Activated CD4-positive, alpha-beta memory T cell treated with anti-CD3 and anti-CD28 coated beads, Interleukin-2, amount 10 ng/mL, durations not matched to agents 7 days and 5 days (primary cell): ENCODE measurements around the gene KCTD2. TPM values are rescaled to one million over a fixed set of nuclear protein-coding genes. Genes with fewer than 3 reads are reported as not detected.

Source experiments
- CTCF ChIA-PET: fragments of 350-600 bp; sonication (Branson Sonifier 250); formaldehyde crosslinking; loops from one replicate; lab custom pipeline; 2021; ENCODE audit warnings: antibody characterized with exemption, inconsistent platforms; lab: Charles Lee
- POLR2A ChIA-PET: fragments of 350-600 bp; sonication (Branson Sonifier 250); formaldehyde crosslinking; loops from one replicate; lab custom pipeline; 2021; ENCODE audit warnings: antibody characterized with exemption; lab: Charles Lee
- DNase-seq: peaks from one replicate; pipeline ENCODE4 v3.0.0-alpha.2; 2020
- H3K27ac Mint-ChIP-seq: one replicate; pipeline ENCODE4 v1.8.0; 2021; ENCODE audit warnings: mild to moderate bottlenecking, mixed read lengths
- H3K27me3 Mint-ChIP-seq: one replicate; pipeline ENCODE4 v1.8.0; 2021; ENCODE audit warnings: mixed read lengths
- H3K36me3 Mint-ChIP-seq: one replicate; pipeline ENCODE4 v1.8.0; 2021; ENCODE audit warnings: low read depth, mixed read lengths
- H3K4me1 Mint-ChIP-seq: one replicate; pipeline ENCODE4 v1.8.0; 2021; ENCODE audit warnings: mixed read lengths
- H3K4me3 Mint-ChIP-seq: one replicate; pipeline ENCODE4 v1.8.0; 2021; ENCODE audit warnings: mild to moderate bottlenecking, mixed read lengths
- H3K9me3 Mint-ChIP-seq: one replicate; pipeline ENCODE4 v1.8.0; 2021; ENCODE audit warnings: mixed read lengths
- total RNA-seq, 2 experiments: library from RNA; stranded (reverse); gene quantifications; one replicate each; pipeline ENCODE4 v1.2.3, GENCODE V29; 2021

KCTD2 gene
- total RNA-seq, 2 experiments from 2014 or later: 24.2 to 24.9 TPM

DNA sequence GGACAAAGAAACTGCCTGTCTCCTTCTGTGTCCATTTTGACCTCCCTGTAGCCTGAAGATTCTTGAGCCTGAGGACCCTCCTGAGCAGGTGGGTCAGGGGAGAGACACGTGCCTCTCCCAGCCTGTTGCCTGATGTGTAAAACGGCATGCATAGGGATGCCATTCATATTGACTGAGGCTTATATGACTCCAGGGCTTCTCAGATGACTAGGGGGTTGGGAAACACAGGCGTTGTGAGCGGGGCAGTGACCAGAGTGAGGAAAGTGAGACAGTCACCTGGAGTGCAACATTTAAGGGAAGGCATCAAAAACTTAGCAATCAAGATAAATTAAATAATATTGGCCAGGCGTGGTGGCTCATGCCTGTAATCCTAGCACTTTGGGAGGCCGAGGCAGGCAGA is 35.7 kb downstream of the KCTD2 start:
- ChIA-PET CTCF (interaction anchor here (1.9 kb wide), 1 partner anchor 31 kb away, joined by 6 read pairs; no protein-coding TSS in a partner anchor), POLR2A (no interaction called here)
- Mint-ChIP-seq H3K36me3 (no peaks in the 10 kb centered on the region), H3K9me3 (no peaks in the 10 kb centered on the region), H3K27me3 (no peaks in the 10 kb centered on the region), H3K27ac (no peak overlapping the region), H3K4me3 (no peak overlapping the region), H3K4me1 (peaks cover 44% of the 10 kb centered on the region)
- DNase-seq: no peak

DNA sequence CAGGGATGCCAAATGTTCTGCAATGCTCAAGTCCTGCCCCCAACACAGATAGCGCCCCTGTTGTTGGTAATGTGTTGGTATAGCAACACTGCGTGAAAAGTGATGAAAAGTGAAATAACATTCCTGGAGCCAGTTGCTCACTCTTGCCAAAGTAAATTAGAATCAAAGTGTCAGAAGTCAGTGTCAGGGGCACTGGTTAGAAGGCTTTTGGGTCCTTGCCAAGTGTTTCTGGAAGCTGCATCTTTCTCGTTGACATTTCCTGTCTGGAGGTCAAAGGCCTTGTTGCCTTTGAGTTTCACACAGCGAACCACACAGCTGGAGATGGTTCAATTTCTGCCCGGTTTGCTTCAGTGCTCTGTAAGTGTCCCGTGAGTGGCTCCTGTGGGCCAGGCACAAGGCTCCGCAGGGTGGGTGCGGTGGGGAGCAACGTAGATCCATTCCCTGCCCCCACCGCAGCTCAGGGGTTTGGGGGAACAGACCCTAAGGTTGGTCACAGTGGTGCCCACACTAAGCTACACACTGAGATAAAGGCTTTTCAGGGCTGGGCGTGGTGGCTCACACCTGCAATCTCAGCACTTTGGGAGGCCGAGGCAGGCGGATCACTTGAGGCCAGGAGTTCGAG is 37.1 kb downstream of the KCTD2 start:
- no peaks in the 10 kb centered on the region for H3K9me3 Mint-ChIP-seq
- no peak overlapping the region for H3K27ac Mint-ChIP-seq
- DNase-seq: no peak
- peaks cover 43% of the 10 kb centered on the region for H3K4me1 Mint-ChIP-seq
- H3K27me3 Mint-ChIP-seq: no peaks in the 10 kb centered on the region
- H3K4me3 Mint-ChIP-seq: no peak overlapping the region
- ChIA-PET CTCF (interaction anchor here (0.7 to 0.9 kb wide), 2 partner anchors 27 to 30 kb away, joined by 3 read pairs; no protein-coding TSS in a partner anchor), POLR2A (interaction anchor here (0.7 to 1.0 kb wide), 2 partner anchors 24 to 263 kb away, joined by 3 to 4 read pairs; no protein-coding TSS in a partner anchor)
- no peaks in the 10 kb centered on the region for H3K36me3 Mint-ChIP-seq

DNA sequence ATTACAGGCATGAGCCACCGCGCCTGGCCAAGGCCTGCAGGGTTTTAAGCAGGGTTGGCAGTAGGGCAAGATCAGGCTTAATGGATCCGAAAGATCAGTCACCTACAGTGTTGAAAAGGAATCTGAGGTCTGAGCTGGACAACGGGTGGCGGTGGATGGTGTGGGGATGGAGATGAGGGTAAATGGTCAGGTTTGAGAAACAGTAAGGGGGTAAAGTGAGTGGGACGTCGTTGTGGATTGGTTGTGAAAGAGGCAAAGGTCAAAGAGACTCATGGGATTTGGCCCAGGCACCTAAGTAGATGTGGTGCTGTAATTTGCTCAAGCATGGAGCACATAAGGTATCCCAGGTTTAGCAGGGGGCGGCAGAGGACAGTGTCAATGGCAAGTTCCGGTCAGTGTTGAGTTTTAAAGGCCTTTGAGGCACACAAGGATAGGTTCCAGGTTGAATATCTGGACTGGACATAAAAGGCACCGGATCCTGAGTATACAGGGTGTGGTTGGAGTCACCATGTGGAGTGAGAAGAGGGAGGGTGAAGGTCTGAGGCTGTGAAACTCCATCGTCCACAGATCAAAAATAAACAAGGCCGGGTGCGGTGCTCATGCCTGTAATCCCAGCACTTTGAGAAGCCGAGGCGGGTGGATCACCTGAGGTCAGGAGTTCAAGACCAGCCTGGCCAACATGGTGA is 39.6 kb downstream of the KCTD2 start:
- H3K4me1 Mint-ChIP-seq: peaks cover 44% of the 10 kb centered on the region

DNA sequence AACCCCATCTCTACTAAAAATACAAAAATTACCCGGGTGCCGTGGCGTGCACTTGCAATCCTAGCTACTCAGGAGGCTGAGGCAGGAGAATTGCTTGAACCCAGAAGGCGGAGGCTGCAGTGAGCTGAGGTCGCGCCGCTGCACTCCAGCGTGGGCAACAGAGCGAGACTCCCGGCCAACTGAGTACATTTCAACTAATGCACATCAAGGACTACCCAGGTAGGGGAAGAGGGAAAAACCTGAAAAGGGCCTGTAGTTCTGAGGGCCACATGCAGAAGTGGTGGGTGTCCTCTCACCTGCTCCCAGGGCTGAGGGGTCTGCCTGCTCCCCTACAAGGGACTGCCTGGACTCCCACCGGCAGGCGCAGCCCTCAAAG is 40.1 kb downstream of the KCTD2 start:
- Mint-ChIP-seq H3K36me3 (no peaks in the 10 kb centered on the region), H3K4me3 (peak overlapping the region; percentile 70), H3K4me1 (peaks cover 48% of the 10 kb centered on the region), H3K27ac (peak overlapping the region; percentile 44), H3K9me3 (no peaks in the 10 kb centered on the region), H3K27me3 (no peaks in the 10 kb centered on the region)
- POLR2A ChIA-PET: interaction anchor here (0.7 to 2.3 kb wide), 10 partner anchors 10 to 202 kb away, joined by 3 to 16 read pairs (median 5); partner anchors contain the start of genes ARMC7, JPT1, NT5C and NUP85
- CTCF ChIA-PET: interaction anchor here (1.0 to 1.8 kb wide), 6 partner anchors 19 to 115 kb away, joined by 3 to 5 read pairs (median 4); partner anchors contain the start of gene MRPL58
- DNase-seq: no peak

More for the DNA sequence above, 39.6 kb downstream of the KCTD2 start:
- peak overlapping the region; percentile 70 for H3K4me3 Mint-ChIP-seq
- H3K27ac Mint-ChIP-seq: peak overlapping the region; percentile 13
- POLR2A ChIA-PET: interaction anchor here (1.2 to 2.3 kb wide), 3 partner anchors 9 to 52 kb away, joined by 3 to 16 read pairs (median 11); partner anchors contain the start of gene ARMC7
- CTCF ChIA-PET: interaction anchor here (1.3 to 1.7 kb wide), 2 partner anchors 19 to 27 kb away, joined by 3 to 5 read pairs; no protein-coding TSS in a partner anchor
- no peak for DNase-seq
- H3K9me3 Mint-ChIP-seq: no peaks in the 10 kb centered on the region
- H3K27me3 Mint-ChIP-seq: no peaks in the 10 kb centered on the region
- no peaks in the 10 kb centered on the region for H3K36me3 Mint-ChIP-seq

DNA sequence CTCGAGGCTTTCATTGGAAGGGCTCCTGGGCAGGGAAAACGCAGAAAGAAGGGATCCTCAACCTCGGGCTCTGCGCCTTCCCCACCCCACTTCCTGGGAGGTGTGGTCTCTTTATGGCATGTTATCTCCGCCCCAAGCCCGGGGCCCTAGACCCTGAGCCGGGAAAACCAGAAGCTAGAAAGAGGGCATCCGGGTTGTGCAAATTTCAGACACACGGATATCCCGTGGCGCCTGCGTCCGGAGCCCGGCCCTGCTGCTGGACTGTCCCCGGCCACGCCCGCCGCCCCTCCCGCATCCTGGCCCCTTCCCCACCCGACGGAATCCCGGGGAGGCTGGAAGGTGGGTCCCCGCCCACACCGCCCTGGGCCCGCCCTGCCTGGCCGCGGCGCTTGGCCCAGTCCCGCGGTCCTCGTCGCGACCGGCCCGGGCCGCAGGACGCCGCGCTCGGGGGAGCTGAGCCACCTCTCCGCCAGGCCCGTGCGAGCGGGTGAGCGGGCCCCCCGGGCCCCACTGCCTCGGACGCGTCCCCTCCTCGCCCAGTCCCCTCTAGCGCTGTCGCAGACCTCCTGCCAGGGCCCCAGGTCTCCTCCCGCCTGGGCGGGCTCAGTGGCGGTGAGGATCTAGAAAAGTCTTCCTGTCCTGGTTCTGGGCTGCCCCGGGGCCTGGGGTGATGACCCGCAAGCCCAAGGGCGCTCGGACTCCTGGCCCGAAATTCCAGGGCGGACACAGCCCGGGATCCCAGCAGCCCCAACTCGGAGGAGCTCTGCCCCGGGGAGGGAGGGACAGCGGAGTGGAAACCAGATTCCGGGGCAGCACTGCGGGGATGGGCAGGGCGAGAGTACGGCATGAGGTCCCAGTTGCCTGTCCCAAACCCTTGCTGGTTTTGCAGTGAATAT is 40.8 kb downstream of the KCTD2 start, which contains the start of gene SLC16A5:
Gene SLC16A5, plus strand, starts transcription at position 397 of the 896 bp plus-strand sequence. CDS start 5,683 bp downstream, outside the sequence.
- ChIA-PET POLR2A (interaction anchor here (0.7 to 2.3 kb wide), 17 partner anchors 10 to 202 kb away, joined by 3 to 16 read pairs (median 4); partner anchors contain the start of genes ARMC7, JPT1, NT5C and NUP85), CTCF (interaction anchor here (1.0 to 1.8 kb wide), 8 partner anchors 11 to 114 kb away, joined by 3 to 5 read pairs (median 4); partner anchors contain the start of gene MRPL58)
- Mint-ChIP-seq H3K4me3 (peak within 1 kb of the TSS; percentile 75), H3K27me3 (no peaks in the 10 kb centered on the region), H3K36me3 (no peaks in the 10 kb centered on the region), H3K9me3 (no peaks in the 10 kb centered on the region), H3K27ac (peak within 1 kb of the TSS; percentile 58), H3K4me1 (peaks cover 48% of the 10 kb centered on the region)
- peak; percentile 61 for DNase-seq

DNA sequence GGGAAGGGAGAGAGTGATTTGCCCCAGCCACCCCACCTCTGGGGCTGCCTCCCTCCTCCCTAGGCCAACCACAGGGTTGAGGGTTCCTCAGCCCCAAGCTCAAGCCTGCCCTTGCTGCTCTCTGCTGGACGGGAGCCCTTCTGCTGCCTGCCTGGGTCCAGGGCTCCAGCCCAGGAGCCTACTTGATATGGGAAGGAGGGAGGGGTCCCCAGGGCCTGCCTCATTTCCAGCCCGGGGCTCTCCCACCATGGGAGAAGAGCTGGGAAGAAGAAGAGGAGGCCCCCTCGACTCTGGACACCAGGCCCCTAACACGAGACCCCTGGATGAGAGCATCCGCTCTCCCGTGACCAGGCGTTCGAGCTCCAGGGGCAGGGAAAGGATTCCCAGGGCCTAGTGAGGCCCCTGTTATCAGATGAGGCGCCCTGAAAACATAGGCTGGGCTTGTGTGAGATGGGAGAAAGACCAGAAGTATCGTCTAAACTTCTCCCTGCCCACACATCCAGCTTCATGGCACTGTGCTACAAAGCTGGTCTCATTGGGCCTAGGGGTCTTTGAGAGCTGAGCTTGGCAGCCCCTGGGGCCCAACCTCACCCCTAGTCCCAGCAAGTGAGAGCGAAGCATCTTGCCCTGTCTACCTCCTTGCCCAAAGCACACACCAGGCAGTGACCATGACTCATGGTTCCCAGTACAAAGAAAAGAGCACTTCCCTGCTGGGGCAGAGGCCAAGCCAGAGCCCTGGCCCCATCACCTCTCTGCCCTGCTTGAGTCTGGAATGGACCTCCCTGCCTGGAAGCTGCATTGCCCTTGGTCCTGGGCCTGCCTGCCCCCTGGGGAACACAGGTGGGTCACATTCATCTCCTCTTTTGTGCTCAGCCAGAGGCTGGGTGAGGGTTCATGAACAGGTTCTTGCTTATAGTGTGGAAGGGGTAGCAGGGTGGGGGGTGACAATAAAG is 41.7 kb downstream of the KCTD2 start:
- peaks cover 47% of the 10 kb centered on the region for H3K4me1 Mint-ChIP-seq

DNA sequence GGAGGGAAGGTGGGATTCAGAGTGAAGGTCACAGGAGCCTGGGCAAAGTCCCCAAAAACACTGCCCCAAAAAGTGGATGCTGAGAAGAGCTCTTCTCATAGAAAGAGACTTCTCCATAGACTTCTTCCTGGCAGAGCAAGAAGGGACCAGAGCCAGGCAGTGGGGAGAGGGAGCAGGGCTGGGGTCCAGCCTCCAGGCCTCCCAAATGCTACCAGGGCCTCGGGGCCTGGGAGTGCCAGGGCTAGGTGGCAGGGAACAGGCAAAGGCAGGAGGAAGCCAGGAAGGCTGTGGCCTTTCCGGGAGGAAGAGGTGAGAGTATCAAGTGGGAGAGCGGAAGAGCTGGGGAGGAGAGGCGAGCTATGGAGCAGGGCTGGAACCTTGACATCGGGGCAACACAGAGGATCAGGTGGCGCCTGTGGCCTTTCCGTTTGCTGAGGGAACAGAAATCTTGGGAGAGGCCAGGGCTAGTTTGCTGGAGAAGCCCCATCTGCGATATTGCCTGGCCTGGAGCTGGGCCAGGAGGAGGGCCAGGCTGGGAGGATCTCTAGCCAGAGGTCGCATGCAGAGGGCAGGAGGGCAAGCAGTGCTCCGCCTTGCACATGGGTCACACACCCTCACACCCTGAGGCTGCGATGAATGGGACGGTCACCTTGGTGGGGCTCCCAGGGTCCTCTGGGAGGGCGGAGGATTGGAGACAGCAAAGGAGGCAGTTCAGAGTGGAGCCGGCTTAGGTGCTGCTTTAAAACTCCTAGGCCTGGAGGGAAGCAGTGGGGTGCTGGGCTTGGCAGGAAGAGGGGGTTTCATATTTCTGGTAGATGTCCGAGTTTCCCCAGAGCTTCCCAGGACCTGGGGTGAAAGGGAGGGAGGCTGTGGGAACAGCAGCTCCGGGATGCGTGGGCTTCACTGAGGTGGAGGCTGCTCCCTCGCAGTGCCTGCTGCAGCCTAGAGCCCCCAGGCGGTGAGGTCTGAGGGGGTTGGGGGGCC is 44.1 kb downstream of the KCTD2 start:
- H3K4me1 Mint-ChIP-seq: peaks cover 39% of the 10 kb centered on the region
- no peak overlapping the region for H3K4me3 Mint-ChIP-seq
- DNase-seq: no peak
- H3K9me3 Mint-ChIP-seq: no peaks in the 10 kb centered on the region
- ChIA-PET CTCF (no interaction called here), POLR2A (interaction anchor here (0.8 kb wide), 1 partner anchor 19 kb away, joined by 3 read pairs; the partner anchor contains the start of gene ARMC7)
- H3K27ac Mint-ChIP-seq: no peak overlapping the region
- H3K27me3 Mint-ChIP-seq: no peaks in the 10 kb centered on the region
- no peaks in the 10 kb centered on the region for H3K36me3 Mint-ChIP-seq

More for the DNA sequence above, 41.7 kb downstream of the KCTD2 start:
- POLR2A ChIA-PET: interaction anchor here (0.8 to 2.3 kb wide), 16 partner anchors 10 to 117 kb away, joined by 3 to 16 read pairs (median 4); partner anchors contain the start of genes ARMC7, JPT1, NT5C and NUP85
- DNase-seq: no peak
- H3K9me3 Mint-ChIP-seq: no peaks in the 10 kb centered on the region
- peak overlapping the region; percentile 75 for H3K4me3 Mint-ChIP-seq
- peak overlapping the region; percentile 27 for H3K27ac Mint-ChIP-seq
- H3K27me3 Mint-ChIP-seq: no peaks in the 10 kb centered on the region
- CTCF ChIA-PET: interaction anchor here (1.1 to 1.8 kb wide), 5 partner anchors 12 to 77 kb away, joined by 4 to 5 read pairs (median 4); partner anchors contain the start of gene MRPL58
- no peaks in the 10 kb centered on the region for H3K36me3 Mint-ChIP-seq

DNA sequence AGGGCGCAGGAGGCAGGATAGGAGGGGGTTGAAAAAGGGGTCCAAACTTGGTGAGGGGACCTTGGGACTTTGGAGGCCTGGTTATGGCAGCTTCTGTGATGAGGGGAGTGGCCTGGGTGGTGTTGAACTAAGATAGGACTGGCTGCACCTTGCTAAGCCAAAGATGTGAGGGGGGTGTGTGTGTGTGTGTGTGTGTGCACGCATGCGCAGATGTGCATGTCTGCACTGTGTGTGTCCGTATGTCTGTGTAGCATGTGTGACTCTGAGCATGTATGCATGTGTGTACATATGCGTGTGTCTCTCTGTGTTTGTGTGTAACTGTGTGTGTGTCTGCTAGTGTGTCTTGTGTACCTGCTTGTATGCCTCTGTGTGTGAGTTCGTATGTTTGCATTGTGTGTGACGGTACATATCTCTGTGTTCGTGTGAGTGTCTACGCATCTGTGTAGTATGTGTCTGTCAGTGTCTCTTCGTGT is 44.9 kb downstream of the KCTD2 start:
- no peaks in the 10 kb centered on the region for H3K27me3 Mint-ChIP-seq
- peaks cover 35% of the 10 kb centered on the region for H3K4me1 Mint-ChIP-seq
- no peak overlapping the region for H3K27ac Mint-ChIP-seq
- no peak for DNase-seq
- CTCF ChIA-PET: no interaction called here
- H3K9me3 Mint-ChIP-seq: no peaks in the 10 kb centered on the region
- H3K36me3 Mint-ChIP-seq: no peaks in the 10 kb centered on the region
- POLR2A ChIA-PET: no interaction called here
- H3K4me3 Mint-ChIP-seq: no peak overlapping the region

DNA sequence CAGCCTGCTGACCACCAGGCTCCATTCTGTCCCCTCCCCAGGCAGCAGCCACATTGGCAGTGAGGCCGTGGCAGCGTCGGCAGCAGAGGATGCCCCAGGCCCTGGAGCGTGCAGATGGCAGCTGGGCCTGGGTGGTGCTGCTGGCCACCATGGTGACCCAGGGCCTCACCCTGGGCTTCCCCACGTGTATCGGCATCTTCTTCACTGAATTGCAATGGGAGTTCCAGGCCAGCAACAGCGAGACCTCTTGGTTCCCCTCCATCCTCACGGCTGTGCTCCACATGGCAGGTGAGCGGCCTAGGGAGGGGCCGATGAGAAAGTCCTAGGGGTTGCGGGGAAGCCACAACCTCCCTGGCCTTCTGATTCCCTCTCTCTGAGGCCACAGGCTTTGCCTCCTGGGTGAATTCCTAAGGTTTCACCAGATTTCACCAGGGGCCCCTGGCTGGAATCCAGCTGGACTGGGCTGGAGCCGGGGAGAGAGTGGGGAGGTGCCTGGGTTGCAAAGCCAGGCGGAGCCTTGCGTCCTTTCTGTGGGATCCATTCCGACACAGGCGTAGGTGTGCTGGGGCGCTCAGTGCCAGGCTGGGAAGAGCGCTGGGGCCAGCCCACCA is 46.6 kb downstream of the KCTD2 start:
- no peak for DNase-seq
- no peak overlapping the region for H3K4me3 Mint-ChIP-seq
- peaks cover 23% of the 10 kb centered on the region for H3K4me1 Mint-ChIP-seq
- H3K9me3 Mint-ChIP-seq: no peaks in the 10 kb centered on the region
- H3K36me3 Mint-ChIP-seq: no peaks in the 10 kb centered on the region
- H3K27ac Mint-ChIP-seq: no peak overlapping the region
- no peaks in the 10 kb centered on the region for H3K27me3 Mint-ChIP-seq
- CTCF ChIA-PET: no interaction called here
- POLR2A ChIA-PET: no interaction called here

DNA sequence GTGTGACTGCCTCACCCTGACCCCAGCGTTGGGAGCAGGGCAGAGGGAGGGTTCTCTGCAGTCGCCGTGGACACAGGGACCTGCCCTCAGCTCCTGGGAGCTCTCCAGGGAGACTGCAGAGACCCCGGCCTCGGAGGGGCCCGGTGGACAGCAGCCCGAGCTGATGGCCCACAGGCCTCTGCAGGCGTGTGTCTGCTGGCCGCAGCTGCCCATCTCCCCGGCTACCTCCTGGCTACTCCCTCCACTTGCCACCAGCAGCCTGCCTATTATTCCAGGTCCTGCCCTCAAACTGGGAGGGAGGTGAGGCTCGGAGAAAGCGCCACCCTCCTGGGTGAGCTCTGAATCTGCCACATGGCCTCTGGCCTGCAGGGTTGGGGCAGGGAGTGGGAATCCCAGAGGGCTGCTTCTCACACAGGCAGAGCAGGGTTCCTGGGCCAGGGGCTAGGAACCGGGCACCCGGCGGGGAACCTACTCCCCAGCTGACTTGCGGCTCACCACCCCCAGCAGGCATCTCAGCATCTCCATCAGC is 47.9 kb downstream of the KCTD2 start:
- Mint-ChIP-seq H3K27me3 (no peaks in the 10 kb centered on the region), H3K4me3 (no peak overlapping the region), H3K36me3 (no peaks in the 10 kb centered on the region), H3K9me3 (no peaks in the 10 kb centered on the region), H3K4me1 (peaks cover 10% of the 10 kb centered on the region), H3K27ac (no peak overlapping the region)
- ChIA-PET CTCF (interaction anchor here (1.3 kb wide), 1 partner anchor 19 kb away, joined by 3 read pairs; no protein-coding TSS in a partner anchor), POLR2A (interaction anchor here (0.8 to 1.1 kb wide), 2 partner anchors 27 to 48 kb away, joined by 3 to 5 read pairs; partner anchors contain the start of genes ATP5PD and KCTD2)
- no peak for DNase-seq
